ENCODE measurements around the gene PAX7.

- TF ChIP-seq CTCF (IDR thresholded peaks at IDR 0.05 in 4 of 5, conservative IDR thresholded peaks at IDR 0.05 in 1 of 5) (no peak), POLR2A (IDR thresholded peaks at IDR 0.05) (no peak)
These were observed 137.4 kb downstream of the PAX7 start for GRCh38 chr1:18768086-18768485.
